Lower leg skin (tissue), 3 donors: ENCODE data around the gene ST13.

Experiments used
- CTCF ChIP-seq, 3 donors: fragments of 450-650 bp; IDR thresholded peaks; one replicate each; pipeline ENCODE4 v1.5.1; 2016; ENCODE audit warnings: antibody characterized with exemption in 3 of 3, mild to moderate bottlenecking in 3 of 3, moderate library complexity in 2 of 3
- POLR2A ChIP-seq, 2 donors: fragments of 450-650 bp; IDR thresholded peaks; one replicate each; pipeline ENCODE4 v1.6.1; 2016 to 2017; ENCODE audit warnings: antibody characterized with exemption in 2 of 2, mild to moderate bottlenecking in 1 of 2, moderate library complexity in 1 of 2

GRCh38 chr22:40878922-40879321 lies 22.5 kb upstream of the ST13 start:
- no peak for TF ChIP-seq CTCF (IDR thresholded peaks at IDR 0.05)
- no peak for TF ChIP-seq POLR2A (IDR thresholded peaks at IDR 0.05)
